Parathyroid adenoma (tissue), 2 donors: Measurements from ENCODE around the gene RALGAPA1.
A peak's percentile ranks its signal among the peaks of the same experiment; 100 is the strongest.

Source experiments
- H2AFZ ChIP-seq: fragments of 300-600 bp; sonication (generic); one replicate; pipeline ENCODE4 v1.7.0; 2017; ENCODE audit warnings: antibody characterized with exemption, mild to moderate bottlenecking
- H3K27ac ChIP-seq: fragments of 300-600 bp; sonication (generic); one replicate; pipeline ENCODE4 v1.7.0; 2017
- H3K27me3 ChIP-seq: fragments of 300-600 bp; sonication (generic); one replicate; pipeline ENCODE4 v1.7.0; 2017; ENCODE audit warnings: low read length; ENCODE audit not compliant: control insufficient read depth, insufficient read depth
- H3K36me3 ChIP-seq: fragments of 300-600 bp; sonication (generic); one replicate; pipeline ENCODE4 v1.7.0; 2017; ENCODE audit warnings: low read length; ENCODE audit not compliant: control insufficient read depth, insufficient read depth
- H3K4me1 ChIP-seq: fragments of 300-600 bp; sonication (generic); one replicate; pipeline ENCODE4 v1.7.0; 2017; ENCODE audit warnings: control low read depth
- H3K4me2 ChIP-seq: fragments of 300-600 bp; sonication (generic); one replicate; pipeline ENCODE4 v1.7.0; 2017; ENCODE audit warnings: low read length
- H3K4me3 ChIP-seq: fragments of 300-600 bp; sonication (generic); one replicate; pipeline ENCODE4 v1.7.0; 2017; ENCODE audit warnings: low read depth, low read length
- H3K79me2 ChIP-seq: fragments of 300-600 bp; sonication (generic); one replicate; pipeline ENCODE4 v1.7.0; 2017; ENCODE audit warnings: control low read depth
- H3K9ac ChIP-seq: fragments of 300-600 bp; sonication (generic); one replicate; pipeline ENCODE4 v1.7.0; 2017; ENCODE audit warnings: mild to moderate bottlenecking
- H3K9me3 ChIP-seq: fragments of 300-600 bp; sonication (generic); one replicate; pipeline ENCODE4 v1.7.0; 2017; ENCODE audit warnings: low read length; ENCODE audit not compliant: control insufficient read depth
- TF ChIP-seq, protein P1 (sequence below): fragments of 300-600 bp; sonication (generic); IDR thresholded peaks from one replicate; pipeline ENCODE4 v1.7.0; 2017; ENCODE audit warnings: antibody characterized with exemption, mild to moderate bottlenecking
- donor health status: primary hyperparathyroidism.

Gene RALGAPA1

DNA sequence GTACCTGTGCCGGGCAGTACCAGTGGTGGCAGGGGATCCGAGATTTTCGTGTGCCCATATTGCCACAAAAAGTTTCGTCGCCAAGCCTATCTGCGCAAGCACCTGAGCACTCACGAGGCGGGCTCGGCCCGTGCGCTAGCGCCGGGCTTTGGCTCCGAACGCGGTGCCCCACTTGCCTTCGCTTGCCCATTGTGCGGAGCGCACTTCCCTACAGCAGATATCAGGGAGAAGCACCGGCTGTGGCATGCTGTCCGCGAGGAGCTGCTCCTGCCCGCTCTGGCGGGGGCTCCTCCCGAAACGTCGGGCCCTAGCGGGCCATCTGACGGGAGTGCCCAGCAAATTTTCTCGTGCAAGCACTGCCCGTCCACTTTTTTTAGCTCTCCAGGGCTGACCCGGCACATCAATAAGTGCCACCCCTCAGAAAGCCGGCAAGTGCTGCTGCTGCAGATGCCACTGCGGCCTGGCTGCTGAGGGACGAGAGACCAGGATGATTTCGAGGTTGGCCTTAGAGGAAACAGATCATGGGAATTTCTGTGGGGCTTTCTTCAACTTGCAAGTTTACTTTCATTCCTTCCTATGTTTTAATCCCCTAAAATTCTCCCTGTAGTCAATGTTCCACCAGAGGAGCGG, 273.5 kb downstream of the RALGAPA1 start:
- Histone ChIP-seq H3K4me3 (no peak overlapping the region), H3K4me2 (peak overlapping the region; percentile 46), H3K9ac (no peak overlapping the region), H3K79me2 (no peaks in the 10 kb centered on the region), H2AFZ (peak overlapping the region; percentile 97), H3K27ac (no peak overlapping the region), H3K9me3 (no peaks in the 10 kb centered on the region), H3K27me3 (peaks cover 10% of the 10 kb centered on the region), H3K36me3 (no peaks in the 10 kb centered on the region), H3K4me1 (no peaks in the 10 kb centered on the region)
- TF ChIP-seq, protein P1, sequence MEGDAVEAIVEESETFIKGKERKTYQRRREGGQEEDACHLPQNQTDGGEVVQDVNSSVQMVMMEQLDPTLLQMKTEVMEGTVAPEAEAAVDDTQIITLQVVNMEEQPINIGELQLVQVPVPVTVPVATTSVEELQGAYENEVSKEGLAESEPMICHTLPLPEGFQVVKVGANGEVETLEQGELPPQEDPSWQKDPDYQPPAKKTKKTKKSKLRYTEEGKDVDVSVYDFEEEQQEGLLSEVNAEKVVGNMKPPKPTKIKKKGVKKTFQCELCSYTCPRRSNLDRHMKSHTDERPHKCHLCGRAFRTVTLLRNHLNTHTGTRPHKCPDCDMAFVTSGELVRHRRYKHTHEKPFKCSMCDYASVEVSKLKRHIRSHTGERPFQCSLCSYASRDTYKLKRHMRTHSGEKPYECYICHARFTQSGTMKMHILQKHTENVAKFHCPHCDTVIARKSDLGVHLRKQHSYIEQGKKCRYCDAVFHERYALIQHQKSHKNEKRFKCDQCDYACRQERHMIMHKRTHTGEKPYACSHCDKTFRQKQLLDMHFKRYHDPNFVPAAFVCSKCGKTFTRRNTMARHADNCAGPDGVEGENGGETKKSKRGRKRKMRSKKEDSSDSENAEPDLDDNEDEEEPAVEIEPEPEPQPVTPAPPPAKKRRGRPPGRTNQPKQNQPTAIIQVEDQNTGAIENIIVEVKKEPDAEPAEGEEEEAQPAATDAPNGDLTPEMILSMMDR = no peak

DNA sequence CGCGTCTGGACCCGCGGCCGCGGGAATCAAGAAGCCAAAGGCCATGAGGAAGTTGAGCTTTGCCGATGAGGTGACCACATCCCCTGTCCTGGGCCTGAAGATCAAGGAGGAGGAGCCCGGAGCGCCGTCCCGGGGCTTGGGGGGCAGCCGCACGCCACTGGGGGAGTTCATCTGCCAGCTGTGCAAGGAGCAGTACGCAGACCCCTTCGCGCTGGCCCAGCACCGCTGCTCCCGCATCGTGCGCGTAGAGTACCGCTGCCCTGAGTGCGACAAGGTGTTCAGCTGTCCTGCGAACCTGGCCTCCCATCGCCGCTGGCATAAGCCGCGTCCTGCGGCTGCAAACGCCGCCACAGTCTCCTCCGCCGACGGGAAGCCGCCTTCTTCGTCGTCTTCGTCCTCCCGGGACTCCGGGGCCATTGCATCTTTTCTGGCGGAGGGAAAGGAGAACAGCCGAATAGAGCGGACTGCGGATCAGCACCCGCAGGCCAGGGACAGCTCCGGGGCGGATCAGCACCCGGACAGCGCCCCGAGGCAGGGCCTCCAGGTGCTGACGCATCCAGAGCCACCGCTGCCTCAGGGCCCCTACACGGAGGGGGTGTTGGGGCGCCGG, 274.1 kb downstream of the RALGAPA1 start:
- Histone ChIP-seq H3K4me2 (peak overlapping the region; percentile 46), H3K9ac (peak overlapping the region; percentile 8), H3K27ac (no peak overlapping the region), H3K9me3 (no peaks in the 10 kb centered on the region), H3K4me1 (no peaks in the 10 kb centered on the region), H3K27me3 (peaks cover 10% of the 10 kb centered on the region), H3K79me2 (no peaks in the 10 kb centered on the region), H3K4me3 (no peak overlapping the region), H3K36me3 (no peaks in the 10 kb centered on the region), H2AFZ (peak overlapping the region; percentile 97)
- TF ChIP-seq, protein P1 = no peak

DNA sequence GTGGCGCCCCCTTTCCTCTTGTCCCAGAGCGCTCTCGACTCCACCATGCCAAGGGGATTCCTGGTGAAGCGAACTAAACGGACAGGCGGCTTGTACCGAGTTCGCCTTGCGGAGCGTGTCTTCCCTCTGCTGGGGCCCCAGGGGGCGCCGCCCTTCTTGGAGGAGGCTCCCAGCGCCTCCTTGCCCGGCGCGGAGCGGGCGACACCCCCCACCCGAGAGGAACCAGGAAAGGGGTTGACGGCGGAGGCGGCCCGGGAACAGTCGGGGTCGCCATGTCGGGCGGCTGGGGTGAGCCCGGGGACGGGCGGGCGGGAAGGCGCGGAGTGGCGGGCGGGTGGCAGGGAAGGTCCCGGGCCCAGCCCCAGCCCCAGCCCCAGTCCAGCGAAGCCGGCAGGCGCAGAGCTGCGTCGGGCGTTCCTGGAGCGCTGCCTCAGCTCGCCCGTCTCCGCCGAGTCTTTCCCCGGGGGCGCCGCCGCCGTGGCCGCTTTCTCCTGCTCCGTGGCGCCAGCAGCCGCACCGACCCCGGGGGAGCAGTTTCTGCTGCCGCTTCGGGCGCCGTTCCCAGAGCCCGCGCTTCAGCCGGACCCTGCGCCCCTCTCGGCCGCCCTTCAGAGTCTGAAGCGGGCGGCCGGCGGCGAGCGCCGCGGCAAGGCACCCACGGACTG, 274.8 kb downstream of the RALGAPA1 start:
- Histone ChIP-seq H3K4me2 (peak overlapping the region; percentile 60), H3K79me2 (no peaks in the 10 kb centered on the region), H3K9ac (peak overlapping the region; percentile 8), H3K27me3 (peaks cover 10% of the 10 kb centered on the region), H3K4me1 (no peaks in the 10 kb centered on the region), H3K36me3 (no peaks in the 10 kb centered on the region), H3K27ac (peak overlapping the region; percentile 76), H3K9me3 (no peaks in the 10 kb centered on the region), H2AFZ (peak overlapping the region; percentile 97), H3K4me3 (no peak overlapping the region)
- TF ChIP-seq, protein P1 = no peak

DNA sequence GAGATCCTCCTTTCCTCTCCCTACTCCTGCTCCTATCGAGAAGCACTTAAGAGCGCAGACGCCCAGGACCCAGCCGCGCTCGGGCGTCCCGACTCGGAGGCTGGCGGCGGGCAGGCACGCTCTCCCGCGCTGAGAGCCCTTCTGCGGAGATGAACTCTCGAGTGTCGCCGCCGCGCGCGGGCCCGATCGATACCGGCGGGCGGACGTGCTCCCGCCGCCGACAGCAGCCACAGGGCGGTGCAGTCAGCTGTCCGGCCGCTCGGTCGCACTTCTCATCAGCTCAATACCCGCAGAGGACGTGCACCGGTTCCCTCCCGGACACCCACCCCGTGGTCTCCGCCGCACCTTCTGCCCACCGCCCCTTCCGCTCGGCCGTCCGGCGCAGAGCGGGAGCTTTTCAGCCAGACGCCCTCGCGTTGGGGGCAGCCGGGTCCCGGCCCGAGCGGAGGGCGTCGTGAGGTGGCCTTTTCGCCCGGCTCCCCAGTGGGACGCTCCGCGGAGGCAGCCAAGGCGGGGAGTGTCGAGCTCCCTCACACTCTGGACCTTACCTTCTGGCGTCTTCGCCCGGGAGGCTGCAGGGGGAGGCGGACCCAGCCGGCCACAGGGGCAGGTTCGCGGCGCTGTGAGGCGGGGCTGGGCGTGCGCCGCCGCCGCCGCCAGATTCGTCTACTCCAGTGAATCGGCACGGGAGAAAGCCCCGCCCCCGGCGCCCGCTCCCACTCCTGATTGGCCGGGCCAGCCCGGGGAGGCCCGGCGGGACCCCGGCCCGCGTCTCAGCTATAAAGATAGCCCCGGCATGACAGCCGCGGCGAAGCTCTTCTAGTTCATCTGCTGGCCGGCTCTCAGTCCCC, 275.5 kb downstream of the RALGAPA1 start, which contains the start of gene INSM2:
TSS of gene INSM2 (plus strand) at position 808 of the 851 bp plus-strand sequence. CDS start 89 bp downstream, outside the sequence.
- H3K27ac ChIP-seq = peak within 1 kb of the TSS; percentile 76

More for the DNA sequence above, 275.5 kb downstream of the RALGAPA1 start, which contains the start of gene INSM2:
- no peaks in the 10 kb centered on the region for H3K36me3 ChIP-seq
- H3K9me3 ChIP-seq = no peaks in the 10 kb centered on the region
- H3K4me1 ChIP-seq = no peaks in the 10 kb centered on the region
- no peaks in the 10 kb centered on the region for H3K79me2 ChIP-seq
- TF ChIP-seq, protein P1 = no peak
- peak within 1 kb of the TSS; percentile 8 for H3K9ac ChIP-seq
- H3K4me3 ChIP-seq = no peak within 1 kb of the TSS
- peaks cover 10% of the 10 kb centered on the region for H3K27me3 ChIP-seq
- H2AFZ ChIP-seq = peak within 1 kb of the TSS; percentile 97
- H3K4me2 ChIP-seq = peak within 1 kb of the TSS; percentile 60
